ENCODE data around the gene TM9SF1.
"Not testable (repeated sequence)": the region's sequence is repeated elsewhere in the genome, so short reads cannot be mapped to it uniquely, and the experiment has no call there.

Gene TM9SF1

DNA sequence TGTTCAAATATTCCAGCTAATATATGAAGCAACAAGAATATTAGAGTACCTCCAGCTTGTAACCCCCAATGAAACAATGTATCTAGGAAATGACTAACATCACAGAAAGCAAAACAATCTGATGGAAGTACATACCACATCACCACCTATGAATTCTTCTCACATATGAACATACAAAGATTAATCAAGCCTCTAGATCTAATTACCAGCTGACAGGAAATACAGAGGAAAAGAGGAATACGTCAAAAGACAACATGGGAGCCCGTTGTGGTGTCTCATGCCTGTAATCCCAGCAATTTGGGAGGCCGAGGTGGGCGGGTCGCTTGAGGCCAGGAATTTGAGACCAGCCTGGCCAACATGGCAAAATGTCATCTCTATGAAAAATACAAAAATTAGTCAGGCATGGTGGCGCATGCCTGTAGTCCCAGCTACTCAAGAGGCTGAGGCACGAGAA, 29.4 kb upstream of the TM9SF1 start:
- DNase-seq = no peak

DNA sequence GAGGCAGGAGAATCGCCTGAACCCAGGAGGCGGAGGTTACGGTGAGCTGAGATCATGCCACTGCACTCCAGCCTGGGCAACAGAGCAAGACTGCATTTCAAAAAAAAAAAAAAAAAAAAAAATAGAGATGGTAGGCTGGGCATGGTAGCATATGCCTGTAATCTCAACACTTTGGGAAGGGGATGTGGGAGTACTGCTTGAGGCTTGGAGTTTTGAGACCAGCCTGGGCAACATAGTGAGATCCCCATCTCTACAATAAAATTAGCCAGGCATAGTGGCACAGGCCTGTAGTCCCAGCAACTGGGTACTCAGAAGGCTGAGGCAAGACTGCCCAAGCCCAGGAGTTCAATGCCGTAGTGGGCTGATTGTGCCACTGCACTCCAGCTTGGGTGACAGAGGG, 27.7 kb upstream of the TM9SF1 start:
- DNase-seq = not testable (repeated sequence)

DNA sequence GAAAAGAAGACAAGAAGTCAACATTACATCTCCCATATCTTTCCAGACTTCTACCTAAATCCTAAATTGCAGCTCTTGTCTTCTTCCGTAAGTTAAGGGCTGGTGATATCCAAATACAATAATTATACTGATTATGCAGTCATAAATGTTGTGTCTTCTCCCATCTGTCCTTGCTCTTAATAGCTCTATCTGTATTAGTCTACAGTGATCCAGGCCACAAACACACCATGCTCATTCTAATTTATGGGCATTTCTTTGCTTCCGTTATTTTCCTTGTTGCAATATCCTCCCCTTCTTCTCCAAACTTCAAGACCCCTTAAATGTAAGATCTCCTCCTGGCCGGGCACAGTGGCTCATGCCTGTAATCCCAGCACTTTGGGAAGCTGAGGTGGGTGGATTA, 24.3 kb upstream of the TM9SF1 start:
- DNase-seq = no peak

DNA sequence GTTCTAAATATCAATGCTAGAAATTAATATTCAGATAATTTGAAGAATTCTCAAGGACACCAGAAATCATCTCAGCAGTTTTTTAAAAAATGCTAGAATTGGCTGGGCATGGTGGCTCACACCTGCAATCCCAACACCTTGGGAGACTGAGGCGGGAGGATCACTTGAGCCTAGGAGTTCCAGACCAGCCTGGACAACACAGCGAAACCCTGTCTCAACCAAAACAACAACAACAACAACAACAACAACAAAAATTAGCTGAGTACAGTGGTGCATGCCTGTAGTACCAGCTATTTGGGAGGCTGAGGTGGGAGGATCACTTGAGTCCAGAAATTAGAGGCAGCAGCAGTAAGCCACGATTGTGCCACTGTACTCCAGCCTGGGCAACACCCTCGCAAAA, 23.8 kb upstream of the TM9SF1 start:
- no peak for DNase-seq

- not testable (repeated sequence) for DNase-seq
Measured at GRCh38 chr14:24216876-24217275, 21.6 kb upstream of the TM9SF1 start.

DNA sequence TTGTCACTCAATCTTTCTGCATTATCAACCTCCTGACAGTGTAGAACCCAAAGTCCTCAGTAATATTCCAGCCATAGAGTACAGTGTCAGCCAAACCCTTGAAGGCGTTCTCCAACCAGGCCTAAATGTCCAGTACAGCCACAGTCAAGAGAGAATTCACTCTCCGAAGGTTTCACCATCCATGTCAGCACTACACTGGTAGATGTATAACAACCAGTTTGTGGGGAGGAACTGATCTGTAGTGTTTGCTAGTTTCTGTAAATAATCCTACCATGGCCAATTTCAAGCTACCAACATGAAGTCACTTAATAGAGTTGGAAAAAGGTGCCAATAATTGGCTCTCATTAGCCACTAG, 21.1 kb upstream of the TM9SF1 start:
- DNase-seq = no peak

DNA sequence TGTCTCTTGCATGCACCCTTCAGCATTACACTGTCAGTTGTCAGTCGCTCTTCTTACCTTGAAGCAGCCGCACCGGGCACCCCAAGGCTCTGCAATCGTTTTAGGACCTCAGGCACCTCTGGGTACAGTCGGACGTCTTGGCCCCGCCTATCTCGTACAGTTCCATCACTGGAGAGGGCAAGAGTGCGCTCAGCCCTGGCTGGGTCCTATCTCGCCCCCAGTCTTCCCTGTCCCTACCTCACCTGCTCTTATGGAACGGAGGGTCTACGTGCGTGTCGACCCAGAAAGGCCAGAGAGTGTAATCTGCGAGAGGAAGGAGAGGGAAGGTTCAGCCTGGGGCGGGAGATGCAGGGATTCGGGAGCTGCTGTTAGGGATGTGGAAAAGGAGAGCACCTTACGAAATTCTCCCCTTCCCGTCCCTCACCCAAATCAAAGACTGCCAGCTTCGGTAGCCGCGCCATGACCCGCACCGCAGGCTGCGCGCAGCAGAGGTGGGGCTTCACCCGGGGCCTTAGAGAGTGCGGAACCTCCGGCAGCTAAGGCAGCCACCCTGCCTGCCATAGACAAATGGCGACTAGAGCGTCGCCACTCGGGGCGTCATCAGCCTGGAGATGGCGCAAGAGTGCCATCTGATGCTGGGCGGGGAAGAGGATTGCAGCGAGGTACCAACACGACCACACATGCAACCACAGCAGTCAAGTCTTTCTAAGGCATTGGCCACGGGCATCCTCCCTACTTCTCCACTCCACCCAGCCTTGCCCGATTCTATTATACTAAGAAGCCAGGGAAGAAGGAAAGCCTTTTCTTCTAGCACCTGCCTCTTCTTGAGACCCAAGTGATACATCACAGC, 20.5 kb upstream of the TM9SF1 start, which contains the start of gene MDP1:
Gene MDP1, minus strand, starts transcription at position 572 of the 850 bp plus-strand sequence. Its CDS starts 111 bp downstream, at position 461.
- DNase-seq = peak; percentile 91

DNA sequence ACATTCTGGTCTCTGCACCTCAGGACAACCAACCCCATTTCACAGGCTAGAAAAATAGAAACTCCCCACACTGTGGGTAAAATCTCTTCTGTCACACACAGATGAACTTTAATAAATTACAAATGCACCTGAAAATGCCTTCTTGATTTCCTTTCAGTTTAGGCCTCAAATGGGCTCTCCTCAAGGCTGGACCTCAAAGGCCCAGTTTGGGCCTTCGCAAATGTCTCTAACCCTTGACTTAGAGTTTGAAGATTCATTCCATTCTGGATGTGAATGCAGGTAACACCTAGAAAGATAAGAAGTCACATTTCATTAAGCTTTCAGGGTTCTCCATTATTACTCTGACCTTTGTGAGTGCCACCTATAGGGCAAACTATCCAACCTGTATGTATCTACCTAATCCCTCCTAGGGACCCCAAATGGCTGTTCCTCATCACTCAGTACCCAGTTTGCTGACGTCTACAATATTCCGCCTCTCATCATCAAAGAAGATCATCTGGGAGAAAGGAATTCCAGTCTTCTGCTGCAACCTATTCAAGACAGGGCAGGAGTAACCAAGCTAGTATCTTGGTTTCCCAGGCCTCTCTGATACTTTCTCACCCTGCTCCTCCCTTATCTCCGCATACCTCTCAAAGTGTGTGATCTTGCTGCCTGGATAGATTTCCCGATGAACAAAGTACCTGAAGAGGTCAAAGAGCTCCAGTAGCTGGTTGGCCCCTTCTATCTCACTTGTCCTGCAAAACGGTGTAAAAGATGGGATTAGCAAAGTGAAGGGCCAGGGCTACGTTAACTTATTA, 18.8 kb upstream of the TM9SF1 start:
- no peak for DNase-seq

- DNase-seq = peak; percentile 96 to 97
Measured at GRCh38 chr14:24212924-24213865, 18.0 kb upstream of the TM9SF1 start, which contains the start of gene CHMP4A. CHMP4A (minus strand) TSS chr14:24213488; CDS start chr14:24213439, 49 bp downstream.

- DNase-seq = no peak
Measured at GRCh38 chr14:24211311-24211710, 16.1 kb upstream of the TM9SF1 start.

GRCh38 chr14:24207625-24208024, 12.4 kb upstream of the TM9SF1 start:
- no peak for DNase-seq

- DNase-seq = peak in 1 of 2 donors; percentile 18
Measured at GRCh38 chr14:24207104-24207551, 11.9 kb upstream of the TM9SF1 start.

DNA sequence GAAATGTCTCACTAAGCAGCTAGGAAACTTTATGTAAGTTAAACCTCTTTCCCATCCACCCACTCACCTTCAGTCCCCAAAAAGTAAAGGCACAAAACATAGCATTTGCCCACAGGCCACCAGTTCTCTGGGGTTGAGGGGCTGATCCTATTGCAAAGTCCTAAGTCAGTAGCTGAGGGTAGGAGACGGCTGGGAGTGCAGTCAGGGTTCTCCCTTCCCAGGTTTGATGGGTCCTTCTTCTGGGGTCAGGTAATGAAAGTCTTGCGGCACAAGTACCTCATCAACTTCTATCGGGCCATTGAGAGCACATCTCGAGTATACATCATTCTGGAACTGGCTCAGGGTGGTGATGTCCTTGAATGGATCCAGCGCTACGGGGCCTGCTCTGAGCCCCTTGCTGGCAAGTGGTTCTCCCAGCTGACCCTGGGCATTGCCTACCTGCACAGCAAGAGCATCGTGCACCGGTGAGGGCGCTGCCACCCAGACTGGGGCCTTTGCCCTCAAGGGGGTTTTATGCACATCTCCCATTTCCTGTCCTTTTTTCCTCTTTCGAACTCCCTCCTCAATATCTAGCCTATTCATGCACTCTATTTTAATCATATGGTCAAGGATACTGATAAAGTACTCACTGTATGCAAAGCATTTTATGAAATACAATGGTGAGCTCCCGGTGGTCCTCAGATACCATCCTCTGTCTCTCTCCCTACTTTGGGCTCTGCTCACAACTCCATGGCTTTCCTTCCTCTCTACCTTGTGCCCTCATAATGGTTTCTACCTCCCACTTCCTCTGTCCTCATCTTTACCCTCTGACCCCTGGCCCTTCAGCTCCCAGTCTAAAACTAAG, 11.2 kb upstream of the TM9SF1 start:
- no peak for DNase-seq

- DNase-seq = no peak
Measured at GRCh38 chr14:24204163-24205146, 9.2 kb upstream of the TM9SF1 start.

GRCh38 chr14:24203249-24203886, 8.1 kb upstream of the TM9SF1 start:
- not testable (repeated sequence) for DNase-seq

DNA sequence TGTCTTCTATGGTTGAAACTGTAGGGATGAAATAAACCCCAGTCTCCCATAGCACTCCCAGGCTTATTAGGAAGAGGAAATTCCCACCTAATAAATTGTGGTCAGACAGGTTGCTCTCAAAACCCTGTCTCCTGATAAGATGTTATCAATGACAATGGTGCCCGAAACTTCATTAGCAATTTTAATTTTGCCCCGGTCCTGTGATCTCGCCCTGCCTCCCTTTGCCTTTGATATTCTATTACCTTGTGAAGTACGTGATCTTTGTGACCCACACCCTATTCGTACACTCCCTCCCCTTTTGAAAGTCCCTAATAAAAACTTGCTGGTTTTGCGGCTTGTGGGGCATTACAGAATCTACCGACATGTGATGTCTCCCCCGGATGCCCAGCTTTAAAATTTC, 7.3 kb upstream of the TM9SF1 start:
- DNase-seq = not testable (repeated sequence)

- DNase-seq = no peak
Measured at GRCh38 chr14:24198814-24199524, 3.7 kb upstream of the TM9SF1 start.

DNA sequence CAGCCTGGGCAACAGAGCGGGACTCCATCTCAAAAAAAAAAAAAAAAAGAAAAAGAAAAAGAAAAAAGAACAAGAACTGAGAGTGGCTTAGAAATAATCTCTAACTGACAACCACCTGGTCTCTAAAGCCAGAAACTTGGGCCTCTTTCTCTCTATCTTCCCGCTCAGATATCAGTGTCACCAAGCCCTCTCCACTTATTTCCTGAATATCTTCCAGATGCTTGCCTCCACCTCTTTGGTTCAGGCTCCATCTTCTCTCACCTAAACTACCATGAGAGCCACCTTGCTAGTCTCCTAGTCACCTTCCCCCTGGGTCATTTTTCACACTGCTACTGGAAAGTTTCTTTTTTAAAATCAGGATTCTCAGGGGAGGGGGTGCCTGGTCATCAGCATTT, 1.8 kb upstream of the TM9SF1 start:
- no peak for DNase-seq

Data from CD4-positive, alpha-beta T cell treated with Interleukin-1 beta for 1 hour (primary cell).